Panc1 (cell line): ENCODE results near the gene SNX2.

Experiments
- POLR2AphosphoS5 ChIP-seq: IDR thresholded peaks from 2 replicates; pipeline ENCODE4 v1.6.1; 2012; ENCODE audit warnings: mild to moderate bottlenecking, low read depth, low read length, moderate library complexity
- REST ChIP-seq, 2 experiments: IDR thresholded peaks; 2 replicates each; pipeline ENCODE4 v1.6.1; 2011 to 2012; ENCODE audit warnings: low read depth in 2 of 2, control low read depth in 1 of 2, low read length in 1 of 2, mild to moderate bottlenecking in 1 of 2, moderate library complexity in 1 of 2; ENCODE audit not compliant: insufficient read depth in 1 of 2
- TF ChIP-seq, protein P1 (sequence below): fragments of 450-650 bp; IDR thresholded peaks from 2 replicates; pipeline ENCODE4 v1.5.1; 2017; ENCODE audit warnings: mild to moderate bottlenecking

DNA sequence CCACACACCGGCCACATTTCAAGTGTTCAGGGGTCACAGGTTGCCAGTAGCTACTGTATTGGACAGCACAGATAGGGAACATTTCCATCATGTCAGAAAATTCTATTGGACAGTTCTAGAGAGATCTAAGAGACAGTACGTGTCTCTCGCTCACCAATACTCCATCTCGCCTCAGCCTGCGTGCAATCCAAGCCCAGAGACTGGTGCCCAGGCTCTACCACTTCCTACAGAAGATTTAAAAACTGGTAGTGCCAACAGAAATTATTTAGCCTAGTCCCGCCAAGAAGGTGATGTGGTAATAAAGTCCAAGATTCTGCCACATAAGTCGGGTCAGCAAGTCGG, 390 bp upstream of the SNX2 start:
- TF ChIP-seq, protein P1, sequence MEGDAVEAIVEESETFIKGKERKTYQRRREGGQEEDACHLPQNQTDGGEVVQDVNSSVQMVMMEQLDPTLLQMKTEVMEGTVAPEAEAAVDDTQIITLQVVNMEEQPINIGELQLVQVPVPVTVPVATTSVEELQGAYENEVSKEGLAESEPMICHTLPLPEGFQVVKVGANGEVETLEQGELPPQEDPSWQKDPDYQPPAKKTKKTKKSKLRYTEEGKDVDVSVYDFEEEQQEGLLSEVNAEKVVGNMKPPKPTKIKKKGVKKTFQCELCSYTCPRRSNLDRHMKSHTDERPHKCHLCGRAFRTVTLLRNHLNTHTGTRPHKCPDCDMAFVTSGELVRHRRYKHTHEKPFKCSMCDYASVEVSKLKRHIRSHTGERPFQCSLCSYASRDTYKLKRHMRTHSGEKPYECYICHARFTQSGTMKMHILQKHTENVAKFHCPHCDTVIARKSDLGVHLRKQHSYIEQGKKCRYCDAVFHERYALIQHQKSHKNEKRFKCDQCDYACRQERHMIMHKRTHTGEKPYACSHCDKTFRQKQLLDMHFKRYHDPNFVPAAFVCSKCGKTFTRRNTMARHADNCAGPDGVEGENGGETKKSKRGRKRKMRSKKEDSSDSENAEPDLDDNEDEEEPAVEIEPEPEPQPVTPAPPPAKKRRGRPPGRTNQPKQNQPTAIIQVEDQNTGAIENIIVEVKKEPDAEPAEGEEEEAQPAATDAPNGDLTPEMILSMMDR, result no peak
- TF ChIP-seq POLR2AphosphoS5 (no peak), REST (IDR thresholded peaks at IDR 0.05; ENCODE audit: insufficient read depth in 1 of 2, low read depth in 2 of 2, low read length in 1 of 2) (no peak)
